DMS 273 (cell line): ENCODE data around the gene CNDP2.
"Not testable (repeated sequence)": the region's sequence is repeated elsewhere in the genome, so short reads cannot be mapped to it uniquely, and the experiment has no call there.

ENCODE experiments used
- DNase-seq: peaks from one replicate; lab custom pipeline; 2025; ENCODE audit not compliant: unreplicated experiment; lab: John Stamatoyannopoulos, UW

CNDP2 gene

DNA sequence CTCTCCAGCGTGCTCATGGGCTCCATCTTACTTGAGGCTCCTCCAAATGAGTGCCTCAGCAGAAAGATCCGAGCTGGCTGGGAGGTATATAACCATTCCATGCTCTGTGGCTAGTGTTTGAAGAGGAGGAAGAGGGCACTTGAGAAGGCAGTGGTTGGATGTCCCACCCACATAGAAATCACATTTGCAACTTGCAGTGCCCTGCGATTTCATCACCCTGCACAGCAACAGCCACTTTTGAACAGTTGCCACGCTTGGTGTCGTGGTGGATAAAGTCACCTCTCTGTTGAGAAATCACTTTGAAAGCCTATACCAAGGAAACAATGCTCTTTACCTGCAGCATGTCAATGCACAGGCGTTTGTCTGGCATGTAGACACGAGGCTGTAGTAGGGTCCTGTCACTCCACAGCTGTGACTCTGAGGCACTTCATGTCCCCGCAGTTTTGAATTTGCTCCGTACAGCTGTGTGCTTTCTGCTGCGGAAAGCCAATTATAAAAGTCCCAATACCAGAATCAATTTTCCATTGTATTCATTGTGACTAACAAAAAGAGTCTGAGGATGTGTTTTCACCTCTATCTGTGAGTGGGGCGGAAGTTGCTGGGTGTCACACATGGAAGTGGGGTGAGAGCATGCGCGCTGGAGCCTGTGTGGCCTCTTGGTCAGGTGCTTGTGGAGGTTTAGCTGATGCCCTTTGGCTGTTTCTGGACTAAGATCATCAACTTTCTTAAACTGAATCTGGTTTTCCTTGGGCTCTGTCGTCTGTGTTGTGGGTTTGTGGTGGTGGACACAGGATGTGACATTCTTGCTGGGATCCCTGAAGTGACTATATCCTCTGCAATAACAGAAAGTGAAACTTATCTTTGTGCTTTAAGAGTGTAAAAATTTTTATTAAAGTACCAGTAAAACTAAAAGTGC lies 2.8 kb downstream of the CNDP2 start:
- no peak for DNase-seq

DNA sequence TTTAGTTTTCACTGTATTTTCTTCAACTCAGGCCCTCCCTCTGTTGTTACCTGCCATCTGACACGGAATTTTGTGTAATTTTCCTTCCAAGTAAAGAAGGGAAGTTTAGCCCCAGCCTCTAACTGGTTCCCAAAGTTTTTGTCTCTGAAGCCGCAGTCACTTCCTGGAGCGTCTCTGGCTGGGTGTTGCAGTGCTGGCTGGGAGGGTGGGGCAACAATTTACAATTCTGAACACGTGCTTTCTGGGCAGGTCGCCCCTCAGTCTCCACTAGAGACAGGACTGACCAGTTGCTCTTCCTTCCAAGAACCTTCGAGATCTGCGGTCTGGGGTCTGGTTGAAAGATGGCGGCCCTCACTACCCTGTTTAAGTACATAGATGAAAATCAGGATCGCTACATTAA lies 3.5 kb downstream of the CNDP2 start:
- no peak for DNase-seq

DNA sequence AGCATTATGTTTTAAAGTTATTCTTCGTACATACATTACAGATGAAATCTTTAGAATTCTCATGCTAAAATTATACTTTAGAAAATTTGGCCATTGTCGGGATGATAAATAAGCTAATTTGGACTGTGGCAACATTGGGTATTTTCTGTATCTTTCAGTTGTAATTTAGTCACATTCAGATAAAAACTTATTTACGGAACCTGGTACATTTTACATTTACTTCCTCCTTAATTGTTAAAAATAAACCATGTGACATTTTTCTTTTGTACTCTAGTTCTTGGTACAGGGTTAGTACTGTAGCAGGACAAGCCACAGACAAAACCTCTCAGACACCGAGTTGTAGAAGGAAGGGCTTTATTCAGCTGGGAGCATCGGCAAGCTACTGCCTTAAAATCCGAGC lies 4.2 kb downstream of the CNDP2 start:
- DNase-seq = no peak

DNA sequence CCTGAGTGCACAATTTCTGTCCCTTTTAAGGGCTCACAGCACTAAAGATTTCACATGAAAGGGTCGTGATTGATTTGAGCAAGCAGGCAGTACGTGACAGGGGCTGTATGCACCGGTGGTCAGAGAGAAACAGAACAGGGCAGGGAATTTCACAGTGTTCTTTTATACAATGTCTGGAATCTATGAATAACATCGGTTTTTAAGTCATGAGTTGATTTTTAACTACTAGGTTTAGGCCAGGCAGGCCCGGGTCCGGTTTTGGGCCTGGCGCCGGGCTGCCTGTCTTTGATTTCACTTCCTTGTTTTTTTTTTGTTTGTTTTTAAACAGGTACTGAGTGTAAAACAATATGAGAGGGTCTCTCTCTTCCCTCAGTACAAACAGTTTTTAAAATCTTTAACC lies 4.6 kb downstream of the CNDP2 start:
- not testable (repeated sequence) for DNase-seq

DNA sequence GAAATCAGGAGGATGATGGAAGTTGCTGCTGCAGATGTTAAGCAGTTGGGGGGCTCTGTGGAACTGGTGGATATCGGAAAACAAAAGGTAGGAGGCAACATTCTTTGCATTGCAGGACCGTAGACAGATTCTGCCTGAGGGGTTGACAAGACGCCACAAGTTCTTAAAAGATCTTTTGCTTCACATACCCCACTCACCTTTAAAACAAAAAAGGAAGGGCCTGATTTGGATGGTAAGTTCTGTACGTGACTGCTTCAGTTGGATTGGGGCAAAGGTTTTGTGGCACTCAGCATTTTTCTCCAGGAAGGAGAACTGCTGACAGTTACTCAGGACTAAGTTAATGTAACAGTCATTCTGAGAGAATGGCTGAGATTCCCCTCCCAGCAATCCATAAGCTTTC lies 5.2 kb downstream of the CNDP2 start:
- no peak for DNase-seq

DNA sequence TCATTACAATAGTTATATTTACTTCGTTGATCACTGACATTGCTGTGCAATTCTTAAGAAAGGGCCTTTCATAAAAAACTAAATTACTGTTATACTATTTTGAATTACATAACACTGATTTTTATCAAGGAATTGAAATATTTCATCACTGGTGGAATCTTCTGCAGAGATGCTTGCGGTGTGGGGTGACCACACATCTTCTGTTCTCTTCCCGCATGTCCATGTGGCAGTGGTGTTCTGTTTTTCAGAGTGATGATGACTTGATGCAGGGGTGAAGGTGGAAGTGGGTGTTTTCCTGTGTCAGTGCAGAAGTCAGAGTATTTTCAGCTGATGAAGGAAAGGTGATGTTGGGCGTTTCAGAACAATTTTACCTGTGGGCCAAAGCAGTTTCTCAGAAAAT lies 7.0 kb downstream of the CNDP2 start:
- no peak for DNase-seq

DNA sequence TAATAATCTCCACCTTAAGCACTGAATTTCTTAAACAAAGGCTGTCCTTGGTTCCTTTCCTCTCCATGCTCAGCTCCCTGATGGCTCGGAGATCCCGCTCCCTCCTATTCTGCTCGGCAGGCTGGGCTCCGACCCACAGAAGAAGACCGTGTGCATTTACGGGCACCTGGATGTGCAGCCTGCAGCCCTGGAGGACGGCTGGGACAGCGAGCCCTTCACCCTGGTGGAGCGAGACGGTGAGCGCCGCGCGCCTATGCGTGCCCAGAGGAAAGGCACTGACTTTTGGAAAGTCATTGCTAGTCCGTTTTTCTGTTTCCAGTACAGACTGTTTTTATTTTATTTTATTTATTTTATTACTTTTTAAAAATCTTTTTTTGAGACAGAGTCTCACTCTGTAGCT lies 9.6 kb downstream of the CNDP2 start:
- no peak for DNase-seq

DNA sequence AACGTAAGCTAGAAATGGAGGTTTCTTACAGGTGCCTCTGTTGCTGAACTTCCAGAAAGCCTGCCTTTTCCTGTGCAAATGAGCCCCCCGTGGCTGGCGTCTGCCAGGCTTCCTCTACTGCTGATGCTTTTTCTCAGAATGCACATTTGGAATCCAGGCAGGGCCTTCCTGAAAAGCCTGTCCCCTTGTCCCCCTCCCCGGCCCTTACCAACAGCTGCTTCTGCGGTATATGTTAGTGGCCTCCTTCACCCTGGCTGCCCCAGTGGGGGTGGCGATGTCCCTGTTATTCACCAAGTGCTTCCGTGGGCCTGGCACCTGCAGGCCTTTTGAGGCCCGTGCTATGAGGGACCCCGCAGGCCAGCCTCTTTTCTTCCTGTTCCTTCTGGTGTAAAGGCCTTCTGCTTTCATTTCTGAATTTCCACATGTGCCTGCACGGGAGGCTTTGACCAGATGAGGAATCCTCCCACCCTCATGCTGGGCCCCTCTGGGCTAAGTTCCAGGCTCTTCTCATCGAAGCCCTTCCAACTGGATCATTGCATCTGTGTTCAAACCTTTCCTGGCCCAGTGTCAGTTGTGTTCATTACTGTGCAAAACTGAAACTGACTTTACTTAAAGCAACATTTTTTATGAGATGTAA lies 10.4 kb downstream of the CNDP2 start:
- no peak for DNase-seq

DNA sequence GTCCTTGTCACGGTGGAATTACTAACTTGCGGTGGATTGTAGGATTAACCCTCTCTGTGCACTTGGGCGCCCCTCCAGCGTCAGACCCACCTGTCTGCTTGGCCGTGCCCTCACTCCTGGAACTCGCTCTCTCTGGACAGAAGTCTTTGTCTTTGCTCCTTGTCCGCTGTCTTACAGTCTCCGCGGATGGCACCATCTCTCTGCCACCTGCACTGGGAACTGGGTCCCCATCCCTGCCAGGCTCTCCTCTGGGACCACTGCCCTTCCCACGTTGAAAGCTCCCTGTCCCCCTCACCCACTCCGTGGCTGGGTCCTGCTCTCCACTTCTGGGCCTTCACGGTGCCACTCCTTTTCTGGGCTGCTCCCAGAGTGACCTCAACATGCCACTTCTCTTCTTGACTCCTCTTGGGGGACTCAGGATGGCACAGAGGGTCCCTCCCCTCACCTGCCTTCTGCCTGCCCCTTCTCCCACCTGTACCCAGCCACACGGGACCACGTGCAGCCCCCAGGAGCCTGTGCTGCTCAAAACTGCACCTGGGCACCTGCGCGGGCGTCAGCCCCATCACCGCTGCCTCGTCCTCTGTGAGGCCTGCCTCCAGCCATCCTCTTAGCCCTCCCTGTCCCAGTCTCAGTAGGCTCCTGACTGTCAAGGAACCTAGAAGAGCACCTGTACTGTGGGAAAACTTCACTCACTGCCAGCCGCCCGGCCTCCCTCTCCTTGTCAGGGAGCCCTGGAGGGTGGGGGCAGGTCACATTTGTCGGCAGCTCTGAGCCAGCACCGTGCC lies 11.1 kb downstream of the CNDP2 start:
- DNase-seq = no peak

DNA sequence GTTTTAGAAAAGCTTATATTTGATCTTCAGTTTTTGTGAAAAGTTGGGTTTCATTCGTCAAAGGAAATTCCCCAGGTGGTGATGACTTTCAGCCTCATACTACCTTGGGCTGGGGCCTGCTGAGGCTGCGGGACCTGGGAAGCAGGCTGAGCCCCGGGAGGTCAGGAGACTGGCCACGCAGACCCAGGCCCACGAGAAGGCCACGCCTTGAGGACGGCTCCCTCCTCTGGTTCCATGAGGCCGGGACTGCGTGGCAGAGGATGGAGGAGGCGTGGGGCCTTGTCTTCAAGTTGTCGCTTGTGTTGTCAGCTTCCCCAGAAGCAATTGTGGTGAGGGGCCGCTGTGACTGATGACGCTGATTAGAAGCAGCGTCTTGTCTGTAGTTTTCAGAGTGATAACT lies 11.8 kb downstream of the CNDP2 start:
- DNase-seq = no peak

DNA sequence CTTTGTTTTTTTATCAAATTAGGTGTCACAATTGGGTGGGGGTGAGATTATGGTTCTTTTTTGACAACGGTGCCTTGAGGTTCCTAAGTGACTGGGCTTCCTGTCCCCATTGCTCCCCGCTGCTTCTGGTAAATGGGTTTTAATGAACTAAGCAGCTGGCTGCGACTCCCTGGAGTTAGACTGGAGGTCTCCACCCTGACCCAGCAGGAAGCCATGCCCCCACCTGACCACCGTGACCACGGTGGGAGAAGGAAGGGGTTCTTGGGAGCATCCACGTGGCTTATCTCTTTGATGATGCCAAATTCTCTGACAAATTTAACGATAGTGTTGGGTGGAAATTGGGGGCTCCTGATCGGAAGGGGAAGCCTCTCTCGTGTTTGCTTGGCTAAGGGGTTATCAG lies 12.2 kb downstream of the CNDP2 start:
- DNase-seq = no peak

DNA sequence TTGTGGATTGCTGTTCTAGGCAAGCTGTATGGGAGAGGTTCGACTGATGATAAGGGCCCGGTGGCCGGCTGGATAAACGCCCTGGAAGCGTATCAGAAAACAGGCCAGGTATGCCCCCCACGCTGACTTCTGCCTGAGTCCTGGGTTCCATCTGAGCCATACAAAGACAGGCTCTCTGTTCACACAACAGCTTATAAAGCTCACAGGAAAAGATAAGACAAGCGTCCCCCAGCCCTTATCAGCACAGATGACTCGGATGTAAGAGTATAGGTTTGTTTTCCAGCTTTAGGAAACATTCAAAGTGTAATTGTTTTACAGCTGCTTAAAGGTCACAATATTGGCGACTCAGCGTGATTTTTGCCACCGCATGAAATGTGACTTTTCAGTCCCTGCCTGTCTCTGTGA lies 12.7 kb downstream of the CNDP2 start:
- no peak for DNase-seq

DNA sequence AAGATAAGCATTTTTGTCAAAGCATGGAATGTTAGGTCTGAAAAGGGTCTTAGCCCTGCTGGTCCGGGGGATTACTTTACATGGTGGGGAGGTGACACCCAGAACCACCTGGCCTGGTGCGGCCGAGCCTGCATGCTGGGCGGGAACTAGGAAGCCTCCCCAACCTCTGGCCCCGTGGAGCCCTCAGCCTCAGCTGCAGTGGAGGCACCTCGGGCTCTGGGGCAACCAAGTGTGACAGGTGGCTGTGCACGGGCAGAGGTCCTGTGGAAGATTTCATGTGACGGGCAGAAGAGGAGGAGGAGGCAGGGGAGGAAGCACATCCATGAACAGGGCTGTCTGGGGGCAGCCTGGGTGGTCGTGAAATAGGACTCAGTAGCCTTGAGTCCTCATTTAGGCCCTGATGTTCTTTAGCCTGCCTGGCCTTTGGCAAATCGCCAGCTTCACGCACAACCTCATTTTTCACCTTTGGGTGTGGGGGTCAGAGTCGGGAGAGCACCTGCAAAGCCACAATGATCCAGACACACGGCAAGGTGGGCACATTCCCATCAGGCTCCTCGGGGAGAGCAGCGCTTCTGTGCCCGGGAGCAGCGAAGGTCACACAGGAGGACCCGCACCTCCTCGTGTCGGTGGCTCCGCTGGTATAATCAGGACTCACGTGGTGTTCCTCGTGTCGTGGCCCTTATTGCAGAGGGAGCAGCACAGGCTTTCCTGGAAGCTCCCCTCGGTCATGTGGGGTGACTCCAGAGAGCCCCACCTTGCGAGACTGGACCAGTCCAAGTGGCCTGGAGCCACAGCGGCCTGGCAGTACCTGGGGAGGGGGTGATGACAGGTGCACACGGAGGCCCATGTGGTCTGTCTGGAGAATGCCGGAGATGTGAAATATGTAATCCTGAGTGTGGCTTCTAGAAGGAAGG lies 13.9 kb downstream of the CNDP2 start:
- DNase-seq = no peak

DNA sequence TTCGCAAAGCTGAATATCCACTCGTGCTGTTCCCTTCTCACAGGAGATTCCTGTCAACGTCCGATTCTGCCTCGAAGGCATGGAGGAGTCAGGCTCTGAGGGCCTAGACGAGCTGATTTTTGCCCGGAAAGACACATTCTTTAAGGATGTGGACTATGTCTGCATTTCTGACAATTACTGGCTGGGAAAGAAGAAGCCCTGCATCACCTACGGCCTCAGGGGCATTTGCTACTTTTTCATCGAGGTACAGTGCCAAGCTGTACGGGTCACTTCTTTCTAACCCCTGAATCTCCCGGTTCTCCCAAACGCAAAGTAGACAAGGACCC lies 14.6 kb downstream of the CNDP2 start:
- no peak for DNase-seq

DNA sequence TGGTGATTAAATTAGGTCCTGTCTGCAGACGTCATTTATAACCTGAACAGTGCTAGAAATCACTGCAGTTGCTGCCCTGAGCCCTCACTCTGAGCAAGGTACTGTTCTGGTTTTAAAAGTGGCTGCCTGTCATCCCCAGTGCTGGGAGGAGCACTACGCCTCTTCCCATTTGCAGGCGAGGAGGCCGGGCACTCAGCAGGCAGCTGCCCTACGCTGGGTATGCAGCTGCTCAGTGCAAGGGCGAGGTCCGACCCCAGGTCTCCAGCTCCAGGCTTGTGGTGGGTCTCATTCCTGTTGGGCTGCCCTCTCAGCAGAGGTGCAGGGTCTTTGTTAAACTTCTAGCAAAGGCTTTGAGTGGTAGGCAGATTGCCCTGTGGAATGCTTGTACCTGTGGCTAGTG lies 15.7 kb downstream of the CNDP2 start:
- no peak for DNase-seq

DNA sequence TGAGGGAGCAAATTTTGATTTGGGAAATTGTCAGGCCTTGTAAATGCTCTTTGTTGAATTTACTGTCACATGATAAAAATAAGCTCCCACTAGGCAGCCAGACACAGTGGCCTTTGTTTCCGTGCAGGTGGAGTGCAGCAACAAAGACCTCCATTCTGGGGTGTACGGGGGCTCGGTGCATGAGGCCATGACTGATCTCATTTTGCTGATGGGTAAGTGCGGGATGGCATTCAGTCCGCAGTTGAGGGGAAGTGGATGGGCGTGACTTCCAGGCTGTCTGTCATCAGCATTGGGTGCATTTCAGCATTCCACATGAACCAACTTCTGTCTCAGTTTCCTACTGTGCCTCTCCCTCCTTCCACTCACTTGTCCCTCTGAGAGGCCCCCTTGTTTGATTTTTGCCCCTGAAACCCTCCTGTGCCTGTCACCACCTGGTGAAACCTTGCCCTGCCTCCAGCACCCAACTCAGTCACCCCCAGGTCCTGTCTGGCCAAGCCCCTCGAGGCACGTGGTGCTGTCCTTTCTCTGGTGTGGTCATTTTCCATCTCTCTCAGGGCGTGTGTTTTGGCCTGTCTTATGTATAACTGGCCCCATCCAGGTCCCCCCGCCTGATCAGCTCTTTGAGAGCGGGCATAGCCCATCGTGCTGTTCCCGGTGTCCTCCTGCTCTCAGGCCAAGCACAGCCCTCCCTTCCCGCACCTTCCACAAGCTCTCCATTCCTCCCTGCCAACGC lies 16.3 kb downstream of the CNDP2 start:
- no peak for DNase-seq

DNA sequence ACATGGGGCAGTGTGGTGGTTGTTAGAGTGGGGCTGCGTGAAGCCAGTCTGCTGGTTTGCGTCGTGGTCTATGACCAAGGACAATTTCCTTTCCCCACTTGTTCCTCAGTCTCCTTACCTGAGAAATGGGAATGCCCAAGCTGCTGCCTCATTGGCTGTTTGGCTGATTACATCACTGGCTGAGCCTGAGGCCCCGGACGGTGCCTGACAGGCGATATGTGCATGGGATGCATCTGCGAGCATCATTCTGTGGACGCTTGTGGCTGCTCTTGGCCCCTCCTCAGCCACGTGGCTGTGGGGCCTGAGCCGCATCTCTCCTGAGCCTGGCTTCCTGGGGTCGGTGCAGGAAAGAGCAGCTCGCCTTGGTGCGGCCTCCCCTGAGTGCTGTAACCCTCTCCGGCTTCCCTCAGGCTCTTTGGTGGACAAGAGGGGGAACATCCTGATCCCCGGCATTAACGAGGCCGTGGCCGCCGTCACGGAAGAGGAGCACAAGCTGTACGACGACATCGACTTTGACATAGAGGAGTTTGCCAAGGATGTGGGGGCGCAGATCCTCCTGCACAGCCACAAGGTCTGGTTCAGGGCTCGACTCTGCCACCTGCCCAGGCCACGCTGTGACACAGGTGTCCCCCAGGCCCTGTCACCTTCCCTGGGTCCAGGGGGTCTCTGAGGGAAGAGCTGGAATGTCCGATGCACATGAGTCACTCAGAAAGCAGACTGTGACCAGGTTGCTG lies 17.2 kb downstream of the CNDP2 start:
- no peak for DNase-seq

DNA sequence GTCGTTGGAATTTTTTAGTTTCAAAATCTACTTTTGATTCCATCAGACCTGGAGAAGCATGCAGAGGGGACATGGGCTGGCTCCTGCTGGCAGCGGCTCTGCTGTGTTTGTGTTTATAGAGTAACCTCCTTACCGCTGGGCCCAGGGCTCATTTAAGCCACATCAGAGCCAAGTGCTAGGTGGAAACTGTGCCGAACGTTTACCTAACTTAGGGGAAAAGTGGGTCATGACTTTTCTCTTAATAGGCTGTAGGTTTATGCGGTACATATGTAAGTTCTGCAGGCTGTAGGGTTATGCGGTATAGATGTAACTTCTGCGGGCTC lies 17.7 kb downstream of the CNDP2 start:
- no peak for DNase-seq

DNA sequence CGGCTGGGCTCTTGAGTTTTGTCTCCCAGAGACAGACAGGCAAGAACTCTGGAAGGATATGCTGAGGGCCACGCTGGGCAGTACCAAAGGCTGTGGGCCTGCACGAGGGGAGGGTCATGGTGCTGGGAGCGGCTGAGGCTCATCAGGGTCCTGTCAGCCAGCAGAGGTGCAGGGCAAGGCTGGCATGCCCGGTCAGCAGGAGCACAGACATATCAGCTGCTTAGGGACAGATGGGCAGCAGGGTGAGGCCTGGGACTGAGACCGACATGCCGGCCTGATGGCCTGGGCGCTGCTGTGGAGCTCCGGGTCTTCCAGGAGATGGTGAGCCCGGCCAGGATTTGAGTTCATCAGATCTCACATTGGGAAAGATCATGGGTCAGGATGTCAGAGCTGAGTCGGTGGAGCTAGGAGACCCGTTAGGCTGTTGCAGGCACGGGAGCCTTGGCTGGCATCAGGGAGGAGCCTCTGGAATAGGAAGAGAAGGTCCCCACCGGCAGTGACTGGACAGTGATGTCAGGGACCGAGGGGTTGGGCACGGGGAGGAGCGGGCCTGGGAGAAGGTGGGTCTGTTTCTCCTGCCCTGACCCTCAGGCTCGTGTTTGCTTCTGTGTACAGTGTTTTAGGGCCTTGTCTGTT lies 18.8 kb downstream of the CNDP2 start:
- DNase-seq = no peak
